Uterus (tissue), 2 donors: ENCODE data around the gene FBXO3.

Source experiments
- POLR2A ChIP-seq, 2 donors: fragments of 450-650 bp; IDR thresholded peaks; one replicate each; pipeline ENCODE4 v1.6.1; 2016; ENCODE audit warnings: antibody characterized with exemption in 2 of 2, mild to moderate bottlenecking in 1 of 2, moderate library complexity in 1 of 2
- TF ChIP-seq, protein P1 (sequence below), 4 experiments: fragments of 200-600 bp in 2 of 4; fragments of 450-650 bp in 2 of 4; sonication (generic) in 2 of 4; IDR thresholded peaks; one replicate each; pipeline ENCODE4 v1.5.1; 2016 to 2019; ENCODE audit warnings: antibody characterized with exemption in 4 of 4, mild to moderate bottlenecking in 2 of 4, moderate library complexity in 1 of 4

DNA sequence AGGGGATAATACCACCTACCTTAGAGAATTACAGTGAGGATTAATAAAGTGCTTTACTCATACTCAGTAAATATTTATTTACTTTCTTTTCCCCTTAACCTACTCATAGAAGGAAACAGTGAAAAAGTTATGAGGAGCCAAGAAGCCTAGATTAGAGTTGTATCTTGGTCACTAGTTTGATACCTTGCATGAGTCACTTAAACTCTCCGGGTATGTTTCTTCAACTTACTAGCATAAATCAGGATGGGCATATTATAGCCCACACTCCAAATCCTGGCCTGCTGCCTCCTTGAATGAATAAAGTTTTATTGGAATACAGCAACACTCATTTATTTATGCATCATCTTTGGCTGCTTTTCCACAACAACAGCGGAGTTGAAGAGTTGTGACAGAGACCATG lies 8.2 kb downstream of the FBXO3 start:
- no peak for TF ChIP-seq POLR2A (IDR thresholded peaks at IDR 0.05)
- TF ChIP-seq, protein P1, sequence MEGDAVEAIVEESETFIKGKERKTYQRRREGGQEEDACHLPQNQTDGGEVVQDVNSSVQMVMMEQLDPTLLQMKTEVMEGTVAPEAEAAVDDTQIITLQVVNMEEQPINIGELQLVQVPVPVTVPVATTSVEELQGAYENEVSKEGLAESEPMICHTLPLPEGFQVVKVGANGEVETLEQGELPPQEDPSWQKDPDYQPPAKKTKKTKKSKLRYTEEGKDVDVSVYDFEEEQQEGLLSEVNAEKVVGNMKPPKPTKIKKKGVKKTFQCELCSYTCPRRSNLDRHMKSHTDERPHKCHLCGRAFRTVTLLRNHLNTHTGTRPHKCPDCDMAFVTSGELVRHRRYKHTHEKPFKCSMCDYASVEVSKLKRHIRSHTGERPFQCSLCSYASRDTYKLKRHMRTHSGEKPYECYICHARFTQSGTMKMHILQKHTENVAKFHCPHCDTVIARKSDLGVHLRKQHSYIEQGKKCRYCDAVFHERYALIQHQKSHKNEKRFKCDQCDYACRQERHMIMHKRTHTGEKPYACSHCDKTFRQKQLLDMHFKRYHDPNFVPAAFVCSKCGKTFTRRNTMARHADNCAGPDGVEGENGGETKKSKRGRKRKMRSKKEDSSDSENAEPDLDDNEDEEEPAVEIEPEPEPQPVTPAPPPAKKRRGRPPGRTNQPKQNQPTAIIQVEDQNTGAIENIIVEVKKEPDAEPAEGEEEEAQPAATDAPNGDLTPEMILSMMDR (IDR thresholded peaks at IDR 0.05), result no peak
